Transverse colon (tissue), 4 donors: ENCODE results near the gene DOCK10. TPM values are rescaled to one million over a fixed set of nuclear protein-coding genes. Genes with fewer than 3 reads are reported as not detected.

ENCODE experiments used
- DNase-seq: peaks from one replicate; pipeline ENCODE4 v3.0.0-alpha.2; 2019
- H3K27ac ChIP-seq, 4 donors: fragments of 200-600 bp; sonication (generic); 2 replicates each; pipeline ENCODE4 v1.5.1; 2016 to 2018; ENCODE audit warnings: inconsistent platforms in 4 of 4
- H3K27me3 ChIP-seq: fragments of 200-600 bp; sonication (generic); 2 replicates; pipeline ENCODE4 v1.5.1; 2017; ENCODE audit warnings: inconsistent platforms
- H3K36me3 ChIP-seq, 4 donors: fragments of 200-600 bp; sonication (generic); 2 replicates each; pipeline ENCODE4 v1.5.1; 2017 to 2019; ENCODE audit warnings: inconsistent platforms in 4 of 4
- H3K4me1 ChIP-seq, 4 donors: fragments of 200-600 bp; sonication (generic); 2 replicates each; pipeline ENCODE4 v1.5.1; 2017 to 2020; ENCODE audit warnings: inconsistent platforms in 4 of 4
- H3K4me3 ChIP-seq, 4 donors: fragments of 200-600 bp; sonication (generic); 1 replicate in 1 of 4; 2 replicates in 3 of 4; pipeline versions ENCODE4 v1.5.1 to v1.6.1; 2017 to 2019; ENCODE audit warnings: inconsistent platforms in 4 of 4
- H3K9me3 ChIP-seq, 2 donors: fragments of 200-600 bp; sonication (generic); 2 replicates each; pipeline ENCODE4 v1.5.1; 2017 to 2019; ENCODE audit warnings: inconsistent platforms in 2 of 2
- CTCF ChIP-seq, 5 experiments: fragments of 200-600 bp in 3 of 5; fragments of 450-650 bp in 2 of 5; sonication (generic) in 3 of 5; IDR thresholded peaks; 1 replicate in 2 of 5; 2 replicates in 3 of 5; pipeline ENCODE4 v1.5.1; 2016 to 2017; ENCODE audit warnings: antibody characterized with exemption in 5 of 5, inconsistent platforms in 3 of 5, mild to moderate bottlenecking in 2 of 5, moderate library complexity in 1 of 5
- EP300 ChIP-seq: sonication (generic); formaldehyde crosslinking; IDR thresholded peaks from one replicate; pipeline ENCODE4 v1.6.1; 2017; ENCODE audit warnings: antibody characterized with exemption, low read depth
- POLR2A ChIP-seq: fragments of 450-650 bp; IDR thresholded peaks from one replicate; pipeline ENCODE4 v1.6.1; 2016; ENCODE audit warnings: antibody characterized with exemption, mild to moderate bottlenecking, moderate library complexity
- POLR2AphosphoS5 ChIP-seq, 3 donors: sonication (generic); formaldehyde crosslinking; IDR thresholded peaks; one replicate each; pipeline ENCODE4 v1.6.1; 2016; ENCODE audit warnings: antibody characterized with exemption in 3 of 3
- WGBS, 2 donors: methylation state at CpG; one replicate each; pipeline ENCODE4 v1.1.5; 2018; ENCODE audit warnings: low coverage in 1 of 2; 5-methylcytosine and 5-hydroxymethylcytosine counted together
- in situ Hi-C, 4 donors: fragments of 200-750 bp; cut with MboI; loops; one replicate each; pipeline versions ENCODE4 v1.15.0 to v1.15.1; 2017; ENCODE audit warnings: low sequenced_read_pairs in 3 of 4, low pct_ligation_motif_present in 1 of 4, low pct_unique_long_range_greater_than_20kb in 1 of 4
- intact Hi-C: fragments of 100-400 bp; cut with DNase I; formaldehyde crosslinking; loops from one replicate; pipeline ENCODE4 v1.15.1; 2023; ENCODE audit warnings: low total_unique reads
- total RNA-seq, 4 donors: library from RNA; depleted of rRNA; stranded (reverse); fragments of >200 nt; gene quantifications; one replicate each; pipeline ENCODE4 v1.1.0, GENCODE V29; 2016

DOCK10 gene
- total RNA-seq, 4 donors from 2014 or later = 5.2 to 64.7 (median 14.5) TPM

GRCh38 chr2:224997802-224998201 lies 44.5 kb downstream of the DOCK10 start:
- in situ Hi-C loops = loop anchor here in 2 of 4 donors (25.0 kb wide), 2 partner anchors 186 to 636 kb away; no protein-coding TSS in a partner anchor
- Histone ChIP-seq H3K4me1 (peaks cover 0 to 4% (median 2%) of the 10 kb centered on the region in 4 donors), H3K4me3 (no peak overlapping the region), H3K9me3 (no peaks in the 10 kb centered on the region), H3K27me3 (no peaks in the 10 kb centered on the region), H3K36me3 (no peaks in the 10 kb centered on the region), H3K27ac (no peak overlapping the region)
- intact Hi-C loops = no loop called here
- 87 to 92% methylated on average over 5 to 8 of the region's 8 CpGs for WGBS, 2 donors
- TF ChIP-seq CTCF (IDR thresholded peaks at IDR 0.05) = no peak
- DNase-seq = no peak

GRCh38 chr2:224995419-224995818 lies 46.8 kb downstream of the DOCK10 start:
- WGBS, 2 donors = 87 to 97% methylated on average over 2 to 3 of the region's 3 CpGs
- no peaks in the 10 kb centered on the region for H3K4me1 ChIP-seq
- no peak overlapping the region for H3K27ac ChIP-seq
- in situ Hi-C loops (loop anchor here in 2 of 4 donors (25.0 kb wide), 2 partner anchors 183 to 633 kb away; no protein-coding TSS in a partner anchor), intact Hi-C loops (no loop called here)
- no peak overlapping the region for H3K4me3 ChIP-seq
- TF ChIP-seq POLR2A = no peak
- TF ChIP-seq POLR2AphosphoS5 (IDR thresholded peaks at IDR 0.05) = no peak
- no peak for TF ChIP-seq EP300
- TF ChIP-seq CTCF (IDR thresholded peaks at IDR 0.05) = no peak
- H3K27me3 ChIP-seq = no peaks in the 10 kb centered on the region
- DNase-seq = no peak
- H3K36me3 ChIP-seq = no peaks in the 10 kb centered on the region
- no peaks in the 10 kb centered on the region for H3K9me3 ChIP-seq

- WGBS, 2 donors = 70 to 90% methylated on average over 1 of the region's 1 CpG
- in situ Hi-C loops = loop anchor here in 2 of 4 donors (25.0 kb wide), 2 partner anchors 182 to 632 kb away; no protein-coding TSS in a partner anchor
- no peaks in the 10 kb centered on the region for H3K4me1 ChIP-seq
Observed at GRCh38 chr2:224994242-224994823, 47.9 kb downstream of the DOCK10 start.

GRCh38 chr2:224990710-224991109 lies 51.6 kb downstream of the DOCK10 start:
- TF ChIP-seq POLR2A (no peak), POLR2AphosphoS5 (IDR thresholded peaks at IDR 0.05) (no peak), EP300 (no peak), CTCF (IDR thresholded peaks at IDR 0.05) (no peak)
- H3K9me3 ChIP-seq = no peaks in the 10 kb centered on the region
- intact Hi-C loops (no loop called here), in situ Hi-C loops (loop anchor here in 2 of 4 donors (25.0 kb wide), 2 partner anchors 178 to 628 kb away; no protein-coding TSS in a partner anchor)
- 90% methylated on average over 3 of the region's 3 CpGs; no CpG with 5 or more reads in 1 of the 2 donors for WGBS, 2 donors
- H3K36me3 ChIP-seq = no peaks in the 10 kb centered on the region
- H3K4me1 ChIP-seq = no peaks in the 10 kb centered on the region
- no peak for DNase-seq
- no peak overlapping the region for H3K4me3 ChIP-seq
- H3K27ac ChIP-seq = no peak overlapping the region
- no peaks in the 10 kb centered on the region for H3K27me3 ChIP-seq

More at GRCh38 chr2:224994242-224994823, 47.9 kb downstream of the DOCK10 start:
- Histone ChIP-seq H3K27me3 (no peaks in the 10 kb centered on the region), H3K9me3 (no peaks in the 10 kb centered on the region), H3K4me3 (no peak overlapping the region), H3K27ac (no peak overlapping the region), H3K36me3 (no peaks in the 10 kb centered on the region)
- no peak for DNase-seq
- TF ChIP-seq POLR2AphosphoS5 (IDR thresholded peaks at IDR 0.05) (no peak), EP300 (no peak), POLR2A (no peak), CTCF (IDR thresholded peaks at IDR 0.05) (no peak)
- intact Hi-C loops = no loop called here
